Right lobe of liver (tissue), 6 donors: Measurements from ENCODE around the gene PMEPA1. TPM values are rescaled to one million over a fixed set of nuclear protein-coding genes. Genes with fewer than 3 reads are reported as not detected.
A peak's percentile ranks its signal among the peaks of the same experiment; 100 is the strongest.

Experiments used
- ATAC-seq, 4 donors: fragments of 200-7000 bp; cut with Tn5 transposase; one replicate each; pipeline ENCODE4 v1.9.1; 2020; ENCODE audit warnings: mild to moderate bottlenecking in 4 of 4, moderate library complexity in 4 of 4
- DNase-seq, 3 donors: peaks; one replicate each; pipeline ENCODE4 v3.0.0-alpha.2; 2020
- H3K27ac ChIP-seq, 3 donors: fragments of 200-600 bp; one replicate each; pipeline ENCODE4 v1.8.0; 2022
- H3K27me3 ChIP-seq, 2 donors: fragments of 200-600 bp; one replicate each; pipeline ENCODE4 v1.8.0; 2022
- H3K36me3 ChIP-seq, 4 donors: fragments of 200-600 bp; sonication (generic) in 1 of 4; one replicate each; pipeline versions ENCODE4 v1.5.1 to v1.8.0; 2017 to 2022; ENCODE audit warnings: control low read depth in 1 of 4
- H3K4me1 ChIP-seq, 4 donors: fragments of 200-600 bp; sonication (generic) in 1 of 4; one replicate each; pipeline versions ENCODE4 v1.5.1 to v1.8.0; 2017 to 2022; ENCODE audit warnings: control low read depth in 1 of 4
- H3K4me3 ChIP-seq, 3 donors: fragments of 200-600 bp; one replicate each; pipeline ENCODE4 v1.8.0; 2022
- H3K9me3 ChIP-seq, 4 donors: fragments of 200-600 bp; sonication (generic) in 1 of 4; one replicate each; pipeline versions ENCODE4 v1.5.1 to v1.8.0; 2017 to 2022; ENCODE audit warnings: control low read depth in 1 of 4
- POLR2A ChIP-seq: fragments of 450-650 bp; IDR thresholded peaks from one replicate; pipeline ENCODE4 v1.6.1; 2017; ENCODE audit warnings: antibody characterized with exemption, mild to moderate bottlenecking
- WGBS: methylation state at CpG from one replicate; pipeline ENCODE4 v1.1.6; 2018; ENCODE audit warnings: low coverage, low lambda C conversion rate; ENCODE audit not compliant: insufficient coverage; ENCODE audit errors: missing lambda C conversion rate; 5-methylcytosine and 5-hydroxymethylcytosine counted together
- intact Hi-C, 2 donors: fragments of 100-400 bp; cut with DNase I; formaldehyde crosslinking; loops; one replicate each; pipeline versions ENCODE4 v1.11.2 to v1.14.1; 2022
- total RNA-seq, 6 experiments: library from RNA; depleted of rRNA in 2 of 6; stranded (reverse); fragments of >200 nt in 2 of 6; fragmentation: NEBNext Ultra II Directional in 3 of 6; extraction: Animal tissue kit (Norgen Biotek cat#: 25700) in 3 of 6; gene quantifications; one replicate each; pipeline versions ENCODE4 v1.1.0 to v1.2.4, GENCODE V29; 2016 to 2023
- TF ChIP-seq, protein P1 (sequence below), 4 donors: fragments of 200-600 bp in 3 of 4; fragments of 450-650 bp in 1 of 4; IDR thresholded peaks; one replicate each; pipeline versions ENCODE4 v1.5.1 to v1.8.0; 2016 to 2022; ENCODE audit warnings: antibody characterized with exemption in 4 of 4, mild to moderate bottlenecking in 2 of 4
- donor health status: DM: no; HTN: yes; CAD: no.
- donor health status: DM: no; HTN: no; CAD: no.
- donor health status: DM: no; HTN: no; CAD: no.
- donor health status: DM: no; HTN: yes; CAD: no.
- donor health status: DM: no; HTN: yes; CAD: no.

The PMEPA1 gene
- total RNA-seq, 6 experiments from 2014 or later, result 0.50 to 2.3 (median 1.4) TPM

DNA sequence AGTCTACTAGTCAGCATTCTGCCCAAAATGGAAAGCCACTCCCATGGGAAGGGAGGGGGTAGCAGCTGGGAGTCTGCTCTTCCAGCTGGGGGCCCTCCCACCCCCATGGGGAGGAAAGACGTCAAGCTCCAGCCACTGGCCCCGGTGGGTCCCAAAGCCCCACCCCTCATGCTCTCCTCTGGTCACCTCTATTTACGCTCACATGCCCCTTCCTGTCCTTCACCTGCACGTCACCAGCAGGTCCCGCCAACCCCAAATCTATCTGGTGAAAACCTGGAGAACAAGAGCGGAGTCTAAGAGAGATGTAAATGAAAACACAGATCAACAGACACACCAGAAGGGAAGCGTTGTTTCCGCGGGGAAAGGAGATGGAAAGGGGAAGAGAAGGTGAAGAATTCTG is 59.5 kb downstream of the PMEPA1 start:
- WGBS, result 19% methylated on average over 9 of the region's 9 CpGs
- TF ChIP-seq POLR2A, result no peak

DNA sequence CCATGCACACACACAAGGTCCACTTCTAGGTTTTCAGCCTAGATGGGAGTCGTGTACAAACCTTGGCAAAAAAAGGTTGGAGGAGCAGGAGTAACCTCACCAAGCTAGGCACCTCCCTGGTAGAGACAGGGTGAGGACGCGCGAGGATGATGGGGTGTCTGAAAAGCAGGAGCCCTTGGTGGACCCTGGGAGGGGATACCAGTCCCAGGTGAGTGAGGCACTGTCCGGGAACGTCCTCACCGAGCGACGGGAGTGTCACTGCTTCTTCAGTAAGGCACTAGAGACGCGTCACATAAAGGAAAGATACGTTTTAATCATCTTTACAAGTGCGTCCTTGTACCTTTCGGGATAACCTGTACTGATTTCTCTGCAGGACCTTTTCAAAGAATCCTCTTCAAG is 60.2 kb downstream of the PMEPA1 start:
- 50% methylated on average over 7 of the region's 14 CpGs for WGBS

More for the DNA sequence above, 59.5 kb downstream of the PMEPA1 start:
- ATAC-seq, result no peak
- H3K9me3 ChIP-seq, result no peaks in the 10 kb centered on the region
- H3K4me3 ChIP-seq, result no peak overlapping the region
- H3K27ac ChIP-seq, result no peak overlapping the region
- H3K36me3 ChIP-seq, result no peaks in the 10 kb centered on the region
- H3K4me1 ChIP-seq, result no peaks in the 10 kb centered on the region
- no peaks in the 10 kb centered on the region for H3K27me3 ChIP-seq
- intact Hi-C loops, result loop anchor here in 1 of 2 donors (10.0 kb wide), 1 partner anchor 445 kb away; no protein-coding TSS in a partner anchor
- DNase-seq, result peak in 1 of 3 donors; percentile 31

DNA sequence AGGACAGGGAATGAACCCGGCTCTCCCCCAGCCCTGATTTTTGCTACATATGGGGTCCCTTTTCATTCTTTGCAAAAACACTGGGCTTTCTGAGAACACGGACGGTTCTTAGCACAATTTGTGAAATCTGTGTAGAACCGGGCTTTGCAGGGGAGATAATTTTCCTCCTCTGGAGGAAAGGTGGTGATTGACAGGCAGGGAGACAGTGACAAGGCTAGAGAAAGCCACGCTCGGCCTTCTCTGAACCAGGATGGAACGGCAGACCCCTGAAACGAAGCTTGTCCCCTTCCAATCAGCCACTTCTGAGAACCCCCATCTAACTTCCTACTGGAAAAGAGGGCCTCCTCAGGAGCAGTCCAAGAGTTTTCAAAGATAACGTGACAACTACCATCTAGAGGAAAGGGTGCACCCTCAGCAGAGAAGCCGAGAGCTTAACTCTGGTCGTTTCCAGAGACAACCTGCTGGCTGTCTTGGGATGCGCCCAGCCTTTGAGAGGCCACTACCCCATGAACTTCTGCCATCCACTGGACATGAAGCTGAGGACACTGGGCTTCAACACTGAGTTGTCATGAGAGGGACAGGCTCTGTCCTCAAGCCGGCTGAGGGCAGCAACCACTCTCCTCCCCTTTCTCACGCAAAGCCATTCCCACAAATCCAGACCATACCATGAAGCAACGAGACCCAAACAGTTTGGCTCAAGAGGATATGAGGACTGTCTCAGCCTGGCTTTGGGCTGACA is 60.8 kb downstream of the PMEPA1 start:
- Histone ChIP-seq H3K36me3 (no peaks in the 10 kb centered on the region), H3K27ac (no peak overlapping the region), H3K27me3 (no peaks in the 10 kb centered on the region), H3K4me3 (no peak overlapping the region), H3K9me3 (no peaks in the 10 kb centered on the region), H3K4me1 (no peaks in the 10 kb centered on the region)
- 58% methylated on average over 10 of the region's 15 CpGs for WGBS
- peak in 1 of 3 donors; percentile 28 for DNase-seq
- TF ChIP-seq, protein P1, sequence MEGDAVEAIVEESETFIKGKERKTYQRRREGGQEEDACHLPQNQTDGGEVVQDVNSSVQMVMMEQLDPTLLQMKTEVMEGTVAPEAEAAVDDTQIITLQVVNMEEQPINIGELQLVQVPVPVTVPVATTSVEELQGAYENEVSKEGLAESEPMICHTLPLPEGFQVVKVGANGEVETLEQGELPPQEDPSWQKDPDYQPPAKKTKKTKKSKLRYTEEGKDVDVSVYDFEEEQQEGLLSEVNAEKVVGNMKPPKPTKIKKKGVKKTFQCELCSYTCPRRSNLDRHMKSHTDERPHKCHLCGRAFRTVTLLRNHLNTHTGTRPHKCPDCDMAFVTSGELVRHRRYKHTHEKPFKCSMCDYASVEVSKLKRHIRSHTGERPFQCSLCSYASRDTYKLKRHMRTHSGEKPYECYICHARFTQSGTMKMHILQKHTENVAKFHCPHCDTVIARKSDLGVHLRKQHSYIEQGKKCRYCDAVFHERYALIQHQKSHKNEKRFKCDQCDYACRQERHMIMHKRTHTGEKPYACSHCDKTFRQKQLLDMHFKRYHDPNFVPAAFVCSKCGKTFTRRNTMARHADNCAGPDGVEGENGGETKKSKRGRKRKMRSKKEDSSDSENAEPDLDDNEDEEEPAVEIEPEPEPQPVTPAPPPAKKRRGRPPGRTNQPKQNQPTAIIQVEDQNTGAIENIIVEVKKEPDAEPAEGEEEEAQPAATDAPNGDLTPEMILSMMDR (IDR thresholded peaks at IDR 0.05), result no peak
- no peak for TF ChIP-seq POLR2A
- intact Hi-C loops, result no loop called here
- no peak for ATAC-seq

More for the DNA sequence above, 60.2 kb downstream of the PMEPA1 start:
- Histone ChIP-seq H3K27me3 (no peaks in the 10 kb centered on the region), H3K27ac (no peak overlapping the region), H3K4me1 (no peaks in the 10 kb centered on the region), H3K4me3 (no peak overlapping the region), H3K9me3 (no peaks in the 10 kb centered on the region), H3K36me3 (no peaks in the 10 kb centered on the region)
- TF ChIP-seq, protein P1 (IDR thresholded peaks at IDR 0.05), result no peak
- TF ChIP-seq POLR2A, result no peak
- ATAC-seq (no peak), DNase-seq (peak in 1 of 3 donors; percentile 37)
- intact Hi-C loops, result loop anchor here in 1 of 2 donors (10.0 kb wide), 1 partner anchor 445 kb away; no protein-coding TSS in a partner anchor

DNA sequence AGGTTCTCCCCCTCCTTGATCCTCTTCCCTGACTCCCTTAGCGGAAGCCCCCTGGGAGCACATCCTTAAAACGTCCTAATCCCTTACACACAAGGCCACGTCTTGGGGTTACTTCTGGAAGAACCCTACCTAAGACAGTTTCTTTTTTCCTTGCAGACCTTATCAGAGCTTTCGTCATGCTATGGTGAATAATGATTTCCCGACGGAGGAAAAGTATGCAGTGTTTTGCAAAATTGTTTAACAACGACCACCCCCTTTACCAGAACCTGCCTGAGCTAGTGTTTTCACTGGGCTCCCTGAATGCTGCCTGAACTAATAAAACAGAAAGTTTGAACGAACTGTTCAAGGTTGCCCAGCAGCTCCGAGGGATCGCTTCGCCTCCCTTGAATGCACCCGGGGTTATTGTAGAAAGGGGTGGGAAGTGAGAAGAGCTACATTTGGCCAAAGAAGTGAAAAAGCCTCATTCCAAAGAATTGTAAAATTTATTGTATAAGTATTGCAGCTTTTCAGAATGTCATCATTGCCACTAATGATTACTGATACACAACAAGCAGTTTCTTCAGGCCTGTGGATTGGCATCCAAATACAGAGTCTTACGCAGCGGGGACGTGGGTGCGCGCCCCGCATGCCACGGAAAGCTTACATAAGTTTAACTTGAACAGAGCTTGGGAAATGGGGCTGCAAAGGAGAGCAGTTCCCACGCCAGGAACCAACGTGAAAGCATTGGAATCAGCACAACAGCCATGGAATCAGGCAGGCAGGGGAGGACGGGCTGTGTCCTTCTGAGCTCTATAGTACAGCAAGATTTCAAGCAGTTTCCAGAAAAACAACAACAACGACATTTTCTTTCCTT is 61.7 kb downstream of the PMEPA1 start:
- no peak overlapping the region for H3K27ac ChIP-seq
- 54% methylated on average over 22 of the region's 23 CpGs for WGBS
- no peaks in the 10 kb centered on the region for H3K27me3 ChIP-seq
- no peak overlapping the region for H3K4me3 ChIP-seq
- no peaks in the 10 kb centered on the region for H3K36me3 ChIP-seq
- H3K9me3 ChIP-seq, result no peaks in the 10 kb centered on the region
- DNase-seq, result no peak
- no peak for ATAC-seq
- TF ChIP-seq POLR2A, result no peak
- TF ChIP-seq, protein P1 (IDR thresholded peaks at IDR 0.05), result no peak
- intact Hi-C loops, result no loop called here
- H3K4me1 ChIP-seq, result no peaks in the 10 kb centered on the region
